SU-DHL-6 (cell line): ENCODE measurements around the gene SNRNP35.

ENCODE experiments used
- H2AFZ ChIP-seq: fragments of 200-600 bp; sonication (generic); 2 replicates; pipeline ENCODE4 v1.6.1; 2014; ENCODE audit warnings: low read depth, mild to moderate bottlenecking, moderate library complexity, mixed read lengths, antibody characterized with exemption, low read length; ENCODE audit not compliant: severe bottlenecking
- H3F3A ChIP-seq: fragments of 200-600 bp; shearing (Covaris generic); 2 replicates; pipeline ENCODE4 v1.6.0; 2016; ENCODE audit warnings: antibody characterized with exemption, mild to moderate bottlenecking; ENCODE audit not compliant: insufficient read depth
- H3K27ac ChIP-seq: fragments of 200-600 bp; sonication (generic); 2 replicates; pipeline ENCODE4 v1.5.1; 2016; ENCODE audit warnings: low read depth, mild to moderate bottlenecking, low read length, moderate library complexity, mixed read lengths
- H3K27me3 ChIP-seq: fragments of 200-600 bp; sonication (generic), shearing (Covaris generic); 2 replicates; pipeline ENCODE4 v1.6.0; 2014; ENCODE audit warnings: mild to moderate bottlenecking, low read length
- H3K36me3 ChIP-seq: fragments of 200-600 bp; sonication (generic); 2 replicates; pipeline ENCODE4 v1.6.1; 2014; ENCODE audit warnings: mild to moderate bottlenecking, low read length, mixed read lengths
- H3K4me2 ChIP-seq: fragments of 300-600, 200-600 bp; shearing (Covaris generic), sonication (generic); 2 replicates; pipeline ENCODE4 v1.6.0; 2014; ENCODE audit warnings: low read length, low read depth, mild to moderate bottlenecking; ENCODE audit not compliant: poor library complexity, severe bottlenecking
- H3K4me3 ChIP-seq: fragments of 200-600 bp; sonication (generic); 2 replicates; pipeline ENCODE4 v1.5.1; 2014; ENCODE audit warnings: antibody characterized with exemption, low read length, mild to moderate bottlenecking, mixed read lengths; ENCODE audit not compliant: insufficient read depth, poor library complexity, severe bottlenecking
- H3K79me2 ChIP-seq: fragments of 200-600 bp; sonication (generic); 2 replicates; pipeline ENCODE4 v1.6.1; 2014; ENCODE audit warnings: mild to moderate bottlenecking, low read length, moderate library complexity; ENCODE audit not compliant: insufficient read depth
- H3K9ac ChIP-seq: fragments of 200-600 bp; sonication (generic); 2 replicates; pipeline ENCODE4 v1.7.0; 2014; ENCODE audit warnings: mild to moderate bottlenecking, low read length
- H3K9me2 ChIP-seq: fragments of 200-600 bp; sonication (generic); replicated peaks from 2 replicates; pipeline ENCODE4 v1.6.1; 2014; ENCODE audit warnings: low read length; ENCODE audit not compliant: insufficient read depth
- H3K9me3 ChIP-seq: fragments of 200-600 bp; sonication (generic); 2 replicates; pipeline ENCODE4 v1.6.1; 2014; ENCODE audit warnings: low read length, mixed read lengths; ENCODE audit not compliant: insufficient read depth
- H4K20me1 ChIP-seq: fragments of 200-600 bp; sonication (generic); 2 replicates; pipeline ENCODE4 v1.6.1; 2014; ENCODE audit warnings: low read depth, mild to moderate bottlenecking, antibody characterized with exemption, low read length, moderate library complexity, mixed read lengths
- EZH2phosphoT487 ChIP-seq: fragments of 200-600 bp; sonication (generic), shearing (Covaris generic); conservative IDR thresholded peaks from 2 replicates; pipeline ENCODE4 v1.6.1; 2018; ENCODE audit warnings: mild to moderate bottlenecking, antibody characterized with exemption, low read length, moderate library complexity, mixed read lengths
- TF ChIP-seq, protein P1 (sequence below): fragments of 200-600 bp; sonication (generic); IDR thresholded peaks from one replicate; pipeline ENCODE4 v1.5.1; 2017; ENCODE audit warnings: antibody characterized with exemption, mild to moderate bottlenecking, low read length, moderate library complexity; ENCODE audit not compliant: insufficient read depth, poor library complexity, severe bottlenecking

SNRNP35 gene

DNA sequence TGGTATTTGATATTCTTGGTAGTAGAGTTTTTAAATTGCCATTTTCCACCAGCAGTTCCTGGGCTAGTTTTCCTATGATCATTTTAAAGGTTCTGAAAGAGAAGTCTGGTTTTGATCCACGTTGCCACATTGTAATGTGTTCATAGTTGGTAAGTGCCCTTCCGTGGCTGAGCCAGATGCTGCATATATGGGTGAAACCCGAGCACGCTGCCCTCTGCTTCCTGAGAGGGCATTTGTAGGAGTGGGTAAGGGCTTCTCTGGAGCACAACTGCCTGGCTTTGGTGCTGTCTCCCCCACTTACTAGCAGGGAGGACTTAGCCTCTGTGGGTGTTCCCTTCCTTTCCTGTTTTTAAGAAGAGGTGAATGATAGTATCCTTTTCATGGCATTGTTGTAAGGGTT is 7.1 kb downstream of the SNRNP35 start:
- H3K9ac ChIP-seq = no peak overlapping the region
- no peak overlapping the region for H3K4me3 ChIP-seq
- no peaks in the 10 kb centered on the region for H3K27me3 ChIP-seq
- H3K9me2 ChIP-seq = no peaks in the 10 kb centered on the region
- no peak overlapping the region for H2AFZ ChIP-seq
- H3K36me3 ChIP-seq = 0 out of 2 replicates have a peak, but pooled peaks cover 2% of the 10 kb centered on the region
- no peaks in the 10 kb centered on the region; the same call in 1 of the 2 replicates for H4K20me1 ChIP-seq
- no peaks in the 10 kb centered on the region for H3K9me3 ChIP-seq
- H3F3A ChIP-seq = 0 out of 2 replicates have a peak, but pooled peaks cover 2% of the 10 kb centered on the region
- TF ChIP-seq, protein P1, sequence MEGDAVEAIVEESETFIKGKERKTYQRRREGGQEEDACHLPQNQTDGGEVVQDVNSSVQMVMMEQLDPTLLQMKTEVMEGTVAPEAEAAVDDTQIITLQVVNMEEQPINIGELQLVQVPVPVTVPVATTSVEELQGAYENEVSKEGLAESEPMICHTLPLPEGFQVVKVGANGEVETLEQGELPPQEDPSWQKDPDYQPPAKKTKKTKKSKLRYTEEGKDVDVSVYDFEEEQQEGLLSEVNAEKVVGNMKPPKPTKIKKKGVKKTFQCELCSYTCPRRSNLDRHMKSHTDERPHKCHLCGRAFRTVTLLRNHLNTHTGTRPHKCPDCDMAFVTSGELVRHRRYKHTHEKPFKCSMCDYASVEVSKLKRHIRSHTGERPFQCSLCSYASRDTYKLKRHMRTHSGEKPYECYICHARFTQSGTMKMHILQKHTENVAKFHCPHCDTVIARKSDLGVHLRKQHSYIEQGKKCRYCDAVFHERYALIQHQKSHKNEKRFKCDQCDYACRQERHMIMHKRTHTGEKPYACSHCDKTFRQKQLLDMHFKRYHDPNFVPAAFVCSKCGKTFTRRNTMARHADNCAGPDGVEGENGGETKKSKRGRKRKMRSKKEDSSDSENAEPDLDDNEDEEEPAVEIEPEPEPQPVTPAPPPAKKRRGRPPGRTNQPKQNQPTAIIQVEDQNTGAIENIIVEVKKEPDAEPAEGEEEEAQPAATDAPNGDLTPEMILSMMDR = no peak
- no peak for TF ChIP-seq EZH2phosphoT487
- no peak overlapping the region for H3K4me2 ChIP-seq
- H3K79me2 ChIP-seq = peaks cover 14% of the 10 kb centered on the region
- H3K27ac ChIP-seq = no peak overlapping the region

- Histone ChIP-seq H2AFZ (no peak overlapping the region), H4K20me1 (no peaks in the 10 kb centered on the region; the same call in 1 of the 2 replicates), H3K27me3 (no peaks in the 10 kb centered on the region), H3K4me2 (no peak overlapping the region), H3K4me3 (no peak overlapping the region), H3K9ac (no peak overlapping the region), H3K79me2 (no peaks in the 10 kb centered on the region; the same call in 1 of the 2 replicates), H3K9me3 (no peaks in the 10 kb centered on the region), H3K36me3 (0 out of 2 replicates have a peak, but pooled peaks cover 2% of the 10 kb centered on the region), H3K9me2 (no peaks in the 10 kb centered on the region), H3K27ac (no peak overlapping the region), H3F3A (no peaks in the 10 kb centered on the region)
- TF ChIP-seq EZH2phosphoT487 = no peak
- TF ChIP-seq, protein P1 = no peak
These were observed 10.8 kb downstream of the SNRNP35 start for GRCh38 chr12:123468786-123469185.

GRCh38 chr12:123469978-123470377 is 12.0 kb downstream of the SNRNP35 start:
- no peaks in the 10 kb centered on the region for H3K9me3 ChIP-seq
- TF ChIP-seq, protein P1 = no peak
- no peak for TF ChIP-seq EZH2phosphoT487
- no peaks in the 10 kb centered on the region; the same call in 1 of the 2 replicates for H4K20me1 ChIP-seq
- no peaks in the 10 kb centered on the region for H3F3A ChIP-seq
- no peaks in the 10 kb centered on the region for H3K9me2 ChIP-seq
- H3K9ac ChIP-seq = no peak overlapping the region
- no peak overlapping the region for H2AFZ ChIP-seq
- no peak overlapping the region for H3K4me2 ChIP-seq
- H3K4me3 ChIP-seq = no peak overlapping the region
- H3K36me3 ChIP-seq = 0 out of 2 replicates have a peak, but pooled peaks cover 2% of the 10 kb centered on the region
- no peaks in the 10 kb centered on the region for H3K27me3 ChIP-seq
- H3K27ac ChIP-seq = no peak overlapping the region
- no peaks in the 10 kb centered on the region for H3K79me2 ChIP-seq
